Karpas-422 (cell line): ENCODE data around the gene NDUFAB1. TPM values are rescaled to one million over a fixed set of nuclear protein-coding genes. Genes with fewer than 3 reads are reported as not detected.

ENCODE experiments used
- total RNA-seq: library from RNA; depleted of rRNA; stranded (reverse); fragments of >200 nt; shearing (Covaris generic); gene quantifications from 2 replicates; pipeline ENCODE4 v1.2.3, GENCODE V29; 2014; ENCODE audit warnings: low replicate concordance; rRNA removed

Gene NDUFAB1
- total RNA-seq, 1 experiment from 2014 or later, result 193 TPM

Other genes starting within 250 kb of the NDUFAB1 start
- 18.6 and 21.3 TPM in 2 replicates for gene COG7, start 143.1 kb downstream of the NDUFAB1 start, total RNA-seq
- gene GGA2, start 85.8 kb downstream of the NDUFAB1 start, total RNA-seq, result 109 and 123 TPM in 2 replicates
- 25.5 and 27.9 TPM in 2 replicates for gene EARS2, start 39.0 kb downstream of the NDUFAB1 start, total RNA-seq
- gene UBFD1, start 38.6 kb downstream of the NDUFAB1 start, total RNA-seq, result 43.1 and 69.5 TPM in 2 replicates
- 10.3 and 19.7 TPM in 2 replicates for gene PALB2, start 45.0 kb upstream of the NDUFAB1 start, total RNA-seq
- 35.6 and 51.4 TPM in 2 replicates for gene DCTN5, start 45.1 kb upstream of the NDUFAB1 start, total RNA-seq
- 36.8 and 41.7 TPM in 2 replicates for gene PLK1, start 82.6 kb upstream of the NDUFAB1 start, total RNA-seq
- 0.18 TPM in 1 of 2 replicates, not detected in the other for gene ERN2, start 116.9 kb upstream of the NDUFAB1 start, total RNA-seq
- not detected in 2 replicates for gene CHP2, start 158.7 kb upstream of the NDUFAB1 start, total RNA-seq
- gene PRKCB, start 239.7 kb upstream of the NDUFAB1 start, total RNA-seq, result 9.0 and 21.7 TPM in 2 replicates